Panc1 (cell line): Measurements from ENCODE around the gene ARHGAP20.

Experiments used
- CTCF ChIP-seq: fragments of 450-650 bp; IDR thresholded peaks from 2 replicates; pipeline ENCODE4 v1.5.1; 2017; ENCODE audit warnings: mild to moderate bottlenecking
- REST ChIP-seq, 2 experiments: IDR thresholded peaks; 2 replicates each; pipeline ENCODE4 v1.6.1; 2011 to 2012; ENCODE audit warnings: low read depth in 2 of 2, control low read depth in 1 of 2, low read length in 1 of 2, mild to moderate bottlenecking in 1 of 2, moderate library complexity in 1 of 2; ENCODE audit not compliant: insufficient read depth in 1 of 2

- TF ChIP-seq CTCF (no peak), REST (IDR thresholded peaks at IDR 0.05; ENCODE audit: insufficient read depth in 1 of 2, low read depth in 2 of 2, low read length in 1 of 2) (no peak)
Measured at GRCh38 chr11:110757066-110757465, 44.8 kb upstream of the ARHGAP20 start.
